GM18505 (cell line): ENCODE data around the gene SNX4.
"Not testable (repeated sequence)": the region's sequence is repeated elsewhere in the genome, so short reads cannot be mapped to it uniquely, and the experiment has no call there.

Experiments used
- ATAC-seq: cut with Tn5 transposase; IDR thresholded peaks from one replicate; pipeline ENCODE4 v1.9.1; 2021; ENCODE audit not compliant: unreplicated experiment
- POLR2A ChIP-seq: IDR thresholded peaks from 4 replicates; pipeline ENCODE4 v1.6.1; 2011; ENCODE audit warnings: borderline replicate concordance; ENCODE audit not compliant: insufficient read depth, insufficient read length; ENCODE audit errors: extremely low read depth

The SNX4 gene

DNA sequence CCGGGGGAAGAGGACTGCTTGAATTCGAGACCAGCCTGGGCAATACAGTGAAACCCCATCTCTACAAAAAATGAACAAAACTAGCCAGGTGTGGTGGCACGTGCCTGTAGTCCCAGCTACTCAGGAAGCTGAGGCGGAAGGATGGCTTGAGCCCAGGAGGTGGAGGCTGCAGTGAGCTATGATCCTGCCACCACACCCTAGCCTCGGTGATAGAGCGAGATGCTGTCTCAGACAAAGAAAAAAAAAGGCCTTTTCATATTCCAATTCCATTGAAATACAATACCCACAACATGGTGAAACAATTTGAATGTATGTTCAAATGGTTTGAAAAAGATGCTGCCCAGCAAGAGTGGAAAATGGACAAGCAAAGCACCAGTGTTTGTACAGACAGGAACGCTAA is 83.1 kb downstream of the SNX4 start:
- TF ChIP-seq POLR2A = no peak
- no peak for ATAC-seq

DNA sequence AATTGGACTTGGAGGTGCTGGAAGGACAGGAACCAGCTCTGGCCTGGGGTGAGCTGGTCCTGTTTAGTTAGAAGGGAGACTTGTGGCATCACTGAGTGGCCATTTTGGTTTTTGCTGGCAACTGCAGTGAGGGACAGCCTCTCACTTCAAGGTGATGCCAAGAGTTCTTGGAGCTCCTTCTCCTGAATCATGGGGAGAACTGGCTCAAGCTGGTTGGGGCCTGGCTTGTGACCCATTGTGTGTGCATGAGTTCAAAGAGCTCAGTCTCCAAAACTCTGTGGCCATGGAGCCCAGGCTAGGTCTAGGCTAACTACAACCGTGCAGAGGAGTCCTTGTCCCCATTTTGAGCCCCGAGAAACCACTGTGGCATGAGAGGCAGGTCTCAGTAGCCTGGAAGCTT is 84.8 kb downstream of the SNX4 start:
- ATAC-seq = no peak
- TF ChIP-seq POLR2A = no peak

DNA sequence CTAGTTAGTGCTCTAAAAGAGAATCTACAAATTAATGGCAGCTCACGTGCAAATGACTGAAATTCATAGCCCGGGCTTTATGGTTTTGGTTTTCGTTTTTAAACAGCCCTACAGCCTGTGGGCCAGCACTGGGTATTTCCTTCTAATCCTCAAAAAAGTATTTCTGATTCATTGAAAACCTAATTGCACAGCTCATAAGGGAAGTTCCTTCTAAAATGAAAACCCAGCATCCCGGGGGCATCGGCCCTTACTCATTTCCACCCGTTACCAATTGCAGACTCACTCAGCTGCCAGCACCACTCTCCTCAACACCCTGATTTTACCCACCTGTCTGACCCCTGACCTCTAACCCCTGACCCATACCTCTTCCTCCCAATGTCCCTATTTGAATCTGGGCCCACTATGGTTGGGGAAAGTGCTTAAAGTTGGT is 85.4 kb downstream of the SNX4 start:
- TF ChIP-seq POLR2A = no peak
- no peak for ATAC-seq

DNA sequence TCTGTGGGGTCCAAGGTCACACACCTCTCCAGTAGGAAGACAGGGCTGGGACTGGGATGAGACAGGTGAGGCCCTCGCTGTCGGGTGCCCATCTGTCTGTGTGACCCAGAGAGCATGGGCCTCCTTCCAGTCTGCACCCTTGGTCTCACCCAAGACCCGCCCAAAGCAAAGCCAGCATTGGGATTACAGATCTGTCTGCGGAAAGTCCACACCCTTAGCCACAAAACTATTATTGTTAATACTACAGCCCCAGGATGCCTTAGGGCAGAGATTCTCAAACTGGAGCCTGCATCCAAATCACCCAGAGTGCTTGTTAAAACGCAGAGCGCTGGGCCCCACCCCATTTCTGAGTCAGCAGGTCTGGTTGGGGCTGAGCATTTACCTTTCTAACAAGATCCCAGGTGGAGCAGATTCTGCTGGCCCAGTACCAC is 86.4 kb downstream of the SNX4 start:
- ATAC-seq = no peak

GRCh38 chr3:125433091-125433534 is 86.9 kb downstream of the SNX4 start:
- no peak for TF ChIP-seq POLR2A
- no peak for ATAC-seq

More for the DNA sequence above, 86.4 kb downstream of the SNX4 start:
- no peak for TF ChIP-seq POLR2A

GRCh38 chr3:125431912-125432790 is 87.9 kb downstream of the SNX4 start:
- no peak for ATAC-seq
- no peak for TF ChIP-seq POLR2A

DNA sequence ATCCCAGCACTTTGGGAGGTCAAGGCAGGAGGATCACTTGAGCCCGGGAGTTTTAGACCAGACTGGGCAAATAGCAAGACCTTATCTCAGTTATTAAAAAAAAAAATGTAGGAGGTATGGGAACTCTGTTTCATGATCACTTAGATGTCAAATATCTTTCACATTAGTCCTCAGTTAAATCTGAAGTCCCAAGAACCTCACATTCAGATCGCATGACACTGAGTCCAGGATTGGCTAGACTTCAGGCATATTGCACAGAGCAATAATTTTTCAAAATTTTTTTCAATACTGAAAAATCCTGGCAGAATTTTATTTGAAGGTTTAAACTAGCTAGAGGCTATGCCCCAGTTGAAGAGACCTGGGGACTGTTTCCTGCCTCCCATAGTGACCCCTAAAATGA is 88.6 kb downstream of the SNX4 start:
- no peak for ATAC-seq
- no peak for TF ChIP-seq POLR2A

DNA sequence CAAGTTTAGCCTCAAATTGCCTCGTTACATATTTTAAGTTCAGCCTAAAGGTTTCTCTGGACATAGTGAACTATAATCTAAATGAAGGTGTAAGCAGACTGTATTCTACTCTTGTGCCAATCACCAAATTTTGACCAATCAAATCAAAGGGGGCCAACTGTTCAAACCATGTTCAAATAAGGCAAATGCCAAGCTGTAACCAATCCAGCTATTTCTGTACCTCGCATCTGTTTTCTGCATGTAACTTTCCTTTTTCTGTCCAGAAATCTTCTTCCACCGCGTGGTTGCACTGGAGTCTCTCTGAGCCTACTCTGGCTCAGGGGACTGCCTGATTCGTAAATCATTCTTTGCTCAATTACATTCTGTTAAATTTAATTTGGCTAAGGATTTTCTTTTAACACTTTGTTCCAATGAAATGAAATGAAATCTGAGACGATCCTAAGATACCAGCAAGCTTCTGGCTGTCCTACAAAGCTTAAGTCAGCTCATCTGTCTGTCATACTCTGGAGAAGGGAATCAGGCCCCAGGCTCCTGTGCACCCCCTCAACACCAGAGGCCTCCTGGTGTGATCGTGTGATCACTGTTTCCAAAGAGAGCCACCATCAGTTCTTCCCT is 91.7 kb downstream of the SNX4 start:
- no peak for ATAC-seq
- no peak for TF ChIP-seq POLR2A

- TF ChIP-seq POLR2A = no peak
These were observed 101.7 kb downstream of the SNX4 start for GRCh38 chr3:125418306-125418705.

DNA sequence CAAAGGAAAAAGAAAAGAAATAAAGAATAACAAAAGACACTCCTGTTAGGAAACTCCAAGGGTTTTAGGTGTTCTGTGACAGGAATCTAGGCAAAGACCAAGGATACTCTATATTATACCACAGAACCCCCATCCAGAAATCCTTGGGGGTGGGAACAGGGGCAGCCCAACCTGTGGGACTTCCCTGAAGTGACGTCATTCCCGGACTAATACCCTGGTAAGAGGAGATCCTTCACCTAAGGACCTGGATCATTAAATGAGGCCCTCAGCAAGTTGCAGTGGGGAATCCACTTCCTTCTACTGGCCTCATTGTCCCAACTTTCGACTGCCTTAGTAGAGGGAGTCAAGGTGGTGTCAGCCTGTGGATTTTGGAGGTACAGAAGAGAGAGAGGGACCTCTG is 103.8 kb downstream of the SNX4 start:
- no peak for TF ChIP-seq POLR2A
- no peak for ATAC-seq

More at GRCh38 chr3:125418306-125418705, 101.7 kb downstream of the SNX4 start:
- ATAC-seq = no peak

DNA sequence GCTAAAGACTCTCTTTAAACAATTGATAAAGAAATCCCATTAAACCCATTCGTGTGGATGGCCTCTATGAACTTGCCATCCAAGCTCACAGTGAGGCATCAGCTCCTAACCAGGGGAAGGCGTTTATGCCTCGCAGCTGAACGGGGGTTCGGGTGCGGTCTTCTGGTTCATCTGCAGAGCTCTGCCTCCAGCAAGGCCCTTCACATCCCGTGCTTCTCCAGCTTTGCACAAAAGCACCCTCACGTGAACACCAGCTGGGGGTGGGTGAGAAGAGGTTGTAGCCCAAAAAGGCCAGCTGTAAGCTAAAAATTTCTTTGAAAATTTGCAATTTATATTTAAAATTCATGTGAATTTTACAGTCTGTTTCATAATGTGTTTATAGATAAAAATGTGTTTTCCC is 105.3 kb downstream of the SNX4 start:
- no peak for TF ChIP-seq POLR2A
- ATAC-seq = no peak

- no peak for TF ChIP-seq POLR2A
- no peak for ATAC-seq
These were observed 109.1 kb downstream of the SNX4 start for GRCh38 chr3:125410922-125411321.

DNA sequence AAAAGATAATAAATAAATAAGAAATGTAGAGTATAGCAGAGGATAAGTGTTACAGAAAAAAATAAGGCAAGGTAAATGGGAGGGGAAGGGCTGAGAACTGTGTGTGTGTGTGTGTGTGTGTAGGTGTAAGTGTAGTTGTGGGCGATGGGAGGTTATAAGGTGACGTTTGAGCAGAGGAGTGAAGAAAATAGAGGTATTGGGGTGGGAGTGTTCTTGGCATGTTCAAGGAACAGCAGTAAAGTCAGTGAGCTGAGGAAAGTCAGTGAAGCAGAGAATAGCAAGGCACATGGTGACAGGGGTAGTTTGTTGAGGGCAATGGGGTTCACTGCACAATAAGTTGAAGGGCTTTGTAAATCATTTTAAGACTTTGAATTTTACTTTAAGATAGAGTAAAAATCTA is 113.9 kb downstream of the SNX4 start:
- ATAC-seq = no peak
- TF ChIP-seq POLR2A = no peak

DNA sequence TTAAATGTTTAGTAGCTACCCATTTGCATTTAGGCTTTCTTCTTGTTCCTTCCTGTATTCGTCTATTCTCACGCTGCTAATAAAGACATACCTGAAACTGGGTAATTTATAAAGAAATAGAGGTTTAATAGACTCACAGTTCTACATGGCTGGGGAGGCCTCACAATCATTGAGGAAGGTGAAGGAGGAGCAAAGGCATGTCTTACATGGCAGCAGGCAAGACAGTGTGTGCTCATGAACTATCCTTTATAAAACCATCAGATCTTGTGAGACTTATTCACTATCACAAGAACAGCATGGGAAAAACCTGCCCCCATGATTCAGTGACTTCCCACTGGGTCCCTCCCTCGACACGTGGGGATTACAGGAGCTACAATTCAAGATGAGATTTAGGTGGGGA is 114.5 kb downstream of the SNX4 start:
- not testable (repeated sequence) for ATAC-seq
